Lower leg skin (tissue), 4 donors: ENCODE data around the gene TBC1D19. TPM values are rescaled to one million over a fixed set of nuclear protein-coding genes. Genes with fewer than 3 reads are reported as not detected.

ENCODE experiments used
- DNase-seq, 2 donors: peaks; one replicate each; pipeline ENCODE4 v3.0.0-alpha.2; 2019; ENCODE audit warnings: low spot score in 2 of 2
- H3K4me3 ChIP-seq: fragments of 200-600 bp; sonication (generic); 2 replicates; pipeline ENCODE4 v1.5.1; 2017; ENCODE audit warnings: mild to moderate bottlenecking, low read depth; ENCODE audit not compliant: poor library complexity, severe bottlenecking
- CTCF ChIP-seq, 3 donors: fragments of 450-650 bp; IDR thresholded peaks; one replicate each; pipeline ENCODE4 v1.5.1; 2016; ENCODE audit warnings: antibody characterized with exemption in 3 of 3, mild to moderate bottlenecking in 3 of 3, moderate library complexity in 2 of 3
- POLR2A ChIP-seq, 2 donors: fragments of 450-650 bp; IDR thresholded peaks; one replicate each; pipeline ENCODE4 v1.6.1; 2016 to 2017; ENCODE audit warnings: antibody characterized with exemption in 2 of 2, mild to moderate bottlenecking in 1 of 2, moderate library complexity in 1 of 2
- WGBS, 2 donors: methylation state at CpG; one replicate each; pipeline ENCODE4 v1.1.5; 2018; 5-methylcytosine and 5-hydroxymethylcytosine counted together
- intact Hi-C: fragments of 100-400 bp; cut with DNase I; formaldehyde crosslinking; loops from one replicate; pipeline ENCODE4 v1.15.0; 2023; ENCODE audit warnings: low total_unique reads
- total RNA-seq, 4 donors: library from RNA; depleted of rRNA; stranded (reverse); fragments of >200 nt; gene quantifications; one replicate each; pipeline ENCODE4 v1.1.0, GENCODE V29; 2016

The TBC1D19 gene
- total RNA-seq, 4 donors from 2014 or later: 7.5 to 15.7 (median 9.0) TPM

DNA sequence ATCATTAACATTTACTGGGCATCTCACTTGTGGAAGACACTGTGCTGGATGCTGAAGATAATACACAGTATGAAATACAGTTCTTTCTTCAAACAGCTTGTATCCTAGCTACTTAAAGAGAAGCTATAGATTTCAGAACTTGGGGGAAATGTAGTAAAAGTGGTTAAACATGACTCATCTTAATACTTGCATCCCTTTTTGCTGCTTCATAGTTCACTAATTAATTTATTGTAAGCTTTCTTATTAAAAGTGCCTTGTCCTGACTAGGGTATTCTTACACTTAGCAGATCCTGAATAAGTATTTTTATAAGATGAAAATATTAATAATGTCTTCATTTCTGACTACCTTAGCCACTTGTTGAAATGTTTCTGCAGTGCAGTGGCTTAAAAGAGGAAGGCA lies 144.0 kb downstream of the TBC1D19 start:
- no peak for DNase-seq
- TF ChIP-seq POLR2A (IDR thresholded peaks at IDR 0.05): no peak
- TF ChIP-seq CTCF (IDR thresholded peaks at IDR 0.05): no peak
- intact Hi-C loops: no loop called here
- H3K4me3 ChIP-seq: no peak overlapping the region

GRCh38 chr4:26729027-26729426 lies 145.1 kb downstream of the TBC1D19 start:
- TF ChIP-seq CTCF (IDR thresholded peaks at IDR 0.05) (no peak), POLR2A (IDR thresholded peaks at IDR 0.05) (no peak)
- no peak for DNase-seq
- no peak overlapping the region for H3K4me3 ChIP-seq
- intact Hi-C loops: no loop called here
- 91 to 94% methylated on average over 3 of the region's 3 CpGs for WGBS, 2 donors

DNA sequence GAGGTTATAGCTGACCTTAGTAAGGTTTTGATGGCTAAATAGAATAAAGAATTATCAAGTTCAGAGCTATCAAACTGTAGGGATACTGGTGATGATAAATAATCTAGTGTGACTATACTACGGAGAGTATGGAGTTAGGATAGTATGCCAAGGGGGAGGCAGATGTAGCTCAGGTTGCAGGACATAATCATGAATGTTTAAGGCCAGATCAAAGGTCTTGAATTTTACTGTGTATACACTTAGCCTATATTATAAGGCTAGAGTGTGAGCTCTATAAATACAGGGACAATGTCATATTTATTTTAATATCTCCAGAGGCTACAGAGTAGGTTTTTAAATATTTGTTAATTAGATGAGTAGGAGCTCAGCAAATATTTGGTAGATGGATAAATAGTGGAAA lies 145.7 kb downstream of the TBC1D19 start:
- no peak overlapping the region for H3K4me3 ChIP-seq
- TF ChIP-seq CTCF (IDR thresholded peaks at IDR 0.05) (no peak), POLR2A (IDR thresholded peaks at IDR 0.05) (no peak)
- no peak for DNase-seq
- 0 to 3% methylated on average over 1 of the region's 1 CpG for WGBS, 2 donors
- intact Hi-C loops: no loop called here

- intact Hi-C loops: no loop called here
- no peak for DNase-seq
- no peak overlapping the region for H3K4me3 ChIP-seq
- TF ChIP-seq POLR2A (IDR thresholded peaks at IDR 0.05): no peak
- TF ChIP-seq CTCF (IDR thresholded peaks at IDR 0.05): no peak
- 81 to 87% methylated on average over 11 of the region's 11 CpGs for WGBS, 2 donors
These were observed 147.6 kb downstream of the TBC1D19 start for GRCh38 chr4:26731351-26732035.

DNA sequence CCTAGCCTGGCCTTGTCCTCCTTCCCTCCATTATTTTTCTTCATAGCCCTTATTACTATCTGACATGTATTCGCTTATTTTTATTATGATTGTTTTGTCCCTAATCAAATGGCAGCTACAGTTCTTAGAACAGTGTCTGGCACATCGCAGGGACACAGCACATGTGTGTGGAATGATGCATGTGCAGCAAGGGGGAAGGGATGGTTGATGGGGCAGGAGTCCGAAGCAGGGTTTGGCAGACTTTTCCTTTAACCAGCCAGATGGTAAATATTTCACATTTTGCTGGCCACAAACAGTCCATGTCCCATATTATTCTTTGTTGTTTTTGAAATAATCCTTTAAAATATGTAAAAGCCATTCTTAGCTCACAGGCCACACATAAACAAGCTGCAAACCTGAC lies 148.5 kb downstream of the TBC1D19 start:
- DNase-seq: no peak
- no peak overlapping the region for H3K4me3 ChIP-seq
- TF ChIP-seq POLR2A (IDR thresholded peaks at IDR 0.05): no peak
- TF ChIP-seq CTCF (IDR thresholded peaks at IDR 0.05): no peak
- intact Hi-C loops: no loop called here
- 88 to 92% methylated on average over 3 of the region's 3 CpGs for WGBS, 2 donors

GRCh38 chr4:26736621-26737020 lies 152.7 kb downstream of the TBC1D19 start:
- DNase-seq: no peak
- WGBS, 2 donors: 60 to 71% methylated on average over 1 of the region's 1 CpG
- TF ChIP-seq CTCF (IDR thresholded peaks at IDR 0.05) (no peak), POLR2A (IDR thresholded peaks at IDR 0.05) (no peak)
- H3K4me3 ChIP-seq: no peak overlapping the region
- intact Hi-C loops: no loop called here
